ENCODE results near the gene MON1B. TPM values are rescaled to one million over a fixed set of nuclear protein-coding genes. Genes with fewer than 3 reads are reported as not detected.

The MON1B gene
- 21.0 to 40.7 TPM (median 39.2 TPM) in 5 replicates for total RNA-seq (2022; extraction: Qiagen RNA extraction)

GRCh38 chr16:77190478-77191258, at the start of gene MON1B:
Gene MON1B, plus strand, starts transcription at chr16:77191190. Its CDS starts 296 bp downstream, at chr16:77191486.

GRCh38 chr16:77199211-77199610, 8.2 kb downstream of the MON1B start, which contains the start of gene SYCE1L:
Gene SYCE1L, plus strand, starts transcription at chr16:77199408. Its CDS starts 44 bp downstream, at chr16:77199452.

Other genes with a start within 250 kb of the MON1B start
- gene SYCE1L, start 8.2 kb downstream of the MON1B start, total RNA-seq (2022; extraction: Qiagen RNA extraction) = 5.3 to 9.9 TPM (median 6.1 TPM) in 5 replicates
- 0.01 to 0.02 TPM (median 0.02 TPM) in 4 of 5 replicates, not detected in the other for gene ADAMTS18, start 243.8 kb downstream of the MON1B start, total RNA-seq (2022; extraction: Qiagen RNA extraction)